CD8-positive, alpha-beta memory T cell (primary cell): ENCODE data around the gene HDAC1. TPM values are rescaled to one million over a fixed set of nuclear protein-coding genes. Genes with fewer than 3 reads are reported as not detected.
A peak's percentile ranks its signal among the peaks of the same experiment; 100 is the strongest.
"Not testable (repeated sequence)": the region's sequence is repeated elsewhere in the genome, so short reads cannot be mapped to it uniquely, and the experiment has no call there.

ENCODE experiments used
- CTCF ChIA-PET: fragments of 350-600 bp; sonication (Branson Sonifier 250); formaldehyde crosslinking; loops from one replicate; lab custom pipeline; 2021; ENCODE audit warnings: antibody characterized with exemption; lab: Charles Lee
- POLR2A ChIA-PET: fragments of 350-600 bp; sonication (Branson Sonifier 250); formaldehyde crosslinking; loops from one replicate; lab custom pipeline; 2021; ENCODE audit warnings: antibody characterized with exemption; lab: Charles Lee
- DNase-seq, 5 donors: peaks; one replicate each; pipeline versions ENCODE4 v3.0.0 to v3.0.0-alpha.2; 2020 to 2022; ENCODE audit warnings: mixed read lengths in 1 of 5
- H3K27ac ChIP-seq: one replicate; pipeline ENCODE4 v1.7.0; 2013; ENCODE audit warnings: low read depth, mild to moderate bottlenecking, low read length, moderate library complexity
- H3K27me3 ChIP-seq: 2 replicates; pipeline ENCODE4 v1.7.0; 2013; ENCODE audit warnings: low read length, mild to moderate bottlenecking; ENCODE audit not compliant: insufficient read depth, poor library complexity, severe bottlenecking
- H3K36me3 ChIP-seq: 2 replicates; pipeline ENCODE4 v1.7.0; 2013; ENCODE audit warnings: mild to moderate bottlenecking, low read length, moderate library complexity; ENCODE audit not compliant: insufficient read depth
- H3K4me1 ChIP-seq: 2 replicates; pipeline ENCODE4 v1.7.0; 2013; ENCODE audit warnings: mild to moderate bottlenecking, low read length, moderate library complexity; ENCODE audit not compliant: insufficient read depth
- H3K4me3 ChIP-seq: 2 replicates; pipeline ENCODE4 v1.7.0; 2013; ENCODE audit warnings: mild to moderate bottlenecking, low read length
- H3K9me3 ChIP-seq: 2 replicates; pipeline ENCODE4 v1.7.0; 2013; ENCODE audit warnings: mild to moderate bottlenecking, low read length
- H3K27ac Mint-ChIP-seq, 8 donors: one replicate each; pipeline ENCODE4 v1.8.0; 2020 to 2021; ENCODE audit warnings: mixed read lengths in 8 of 8, mild to moderate bottlenecking in 6 of 8, inconsistent platforms in 3 of 8, moderate library complexity in 3 of 8
- H3K27me3 Mint-ChIP-seq, 2 donors: one replicate each; pipeline ENCODE4 v1.8.0; 2020 to 2021; ENCODE audit warnings: mixed read lengths in 2 of 2, mild to moderate bottlenecking in 1 of 2, moderate library complexity in 1 of 2
- H3K36me3 Mint-ChIP-seq, 3 donors: one replicate each; pipeline ENCODE4 v1.8.0; 2020 to 2021; ENCODE audit warnings: mixed read lengths in 3 of 3, inconsistent platforms in 1 of 3, mild to moderate bottlenecking in 1 of 3
- H3K4me1 Mint-ChIP-seq, 3 donors: one replicate each; pipeline ENCODE4 v1.8.0; 2020 to 2021; ENCODE audit warnings: mixed read lengths in 3 of 3, inconsistent platforms in 1 of 3, mild to moderate bottlenecking in 1 of 3
- H3K4me3 Mint-ChIP-seq, 7 donors: one replicate each; pipeline ENCODE4 v1.8.0; 2020 to 2021; ENCODE audit warnings: mixed read lengths in 7 of 7, mild to moderate bottlenecking in 6 of 7, moderate library complexity in 4 of 7, inconsistent platforms in 2 of 7
- H3K9me3 Mint-ChIP-seq, 5 donors: one replicate each; pipeline ENCODE4 v1.8.0; 2020 to 2022; ENCODE audit warnings: mixed read lengths in 5 of 5, mild to moderate bottlenecking in 3 of 5, moderate library complexity in 2 of 5, inconsistent platforms in 1 of 5
- polyA plus RNA-seq: library from polyadenylated mRNA; unstranded; fragments of 300-500 nt; fragmentation: Illumina TruSeq; gene quantifications from one replicate; pipeline ENCODE4 v1.2.3, GENCODE V29; 2021
- total RNA-seq, 2 experiments: library from RNA; stranded (reverse); gene quantifications; one replicate each; pipeline ENCODE4 v1.2.3, GENCODE V29; 2021

HDAC1 gene
- total and polyA plus RNA-seq, 3 experiments from 2014 or later: 164 to 180 (median 172) TPM

DNA sequence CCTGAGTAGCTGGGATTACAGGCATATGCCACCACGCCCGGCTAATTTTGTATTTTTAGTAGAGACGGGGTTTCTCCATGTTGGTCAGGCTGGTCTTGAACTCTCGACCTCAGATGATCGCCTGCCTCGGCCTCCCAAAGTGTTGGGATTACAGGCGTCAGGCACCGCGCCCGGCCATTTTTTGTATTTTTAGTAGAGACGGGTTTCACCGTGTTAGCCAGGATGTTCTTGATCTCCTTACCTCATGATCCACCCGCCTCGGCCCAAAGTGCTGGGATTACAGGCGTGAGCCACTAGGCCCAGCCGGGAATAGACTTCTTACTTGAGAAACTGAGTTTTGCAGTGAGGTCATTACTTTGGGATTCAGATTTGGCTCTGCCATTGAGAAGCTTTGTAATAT is 6.3 kb downstream of the HDAC1 start:
- H3K27ac ChIP-seq, POLR2A ChIA-PET, H3K27me3 ChIP-seq, H3K36me3 ChIP-seq, H3K4me3 ChIP-seq, H3K9me3 Mint-ChIP-seq, H3K27me3 Mint-ChIP-seq, DNase-seq, H3K9me3 ChIP-seq: not testable (repeated sequence)
- H3K36me3 Mint-ChIP-seq: peaks cover 0 to 50% (median 10%) of the 10 kb centered on the region in 3 donors
- peak overlapping the region in 3 of 8 donors; percentile 33 to 50 (median 46) for H3K27ac Mint-ChIP-seq
- CTCF ChIA-PET: interaction anchor here (0.6 kb wide), 1 partner anchor 33 kb away, joined by 3 read pairs; no protein-coding TSS in a partner anchor
- peak overlapping the region in 1 of 7 donors; percentile 73 for H3K4me3 Mint-ChIP-seq
- H3K4me1 ChIP-seq: peaks cover 57% of the 10 kb centered on the region
- H3K4me1 Mint-ChIP-seq: peaks cover 52 to 71% (median 71%) of the 10 kb centered on the region in 3 donors

GRCh38 chr1:32299327-32299726 is 7.4 kb downstream of the HDAC1 start:
- no peak for DNase-seq
- Histone ChIP-seq H3K27me3 (no peaks in the 10 kb centered on the region), H3K9me3 (no peaks in the 10 kb centered on the region), H3K4me1 (peaks cover 46% of the 10 kb centered on the region), H3K36me3 (peaks cover 19% of the 10 kb centered on the region), H3K4me3 (no peak overlapping the region), H3K27ac (no peak overlapping the region)
- Mint-ChIP-seq H3K4me3 (no peak overlapping the region), H3K27me3 (no peaks in the 10 kb centered on the region), H3K36me3 (peaks cover 6 to 60% (median 15%) of the 10 kb centered on the region in 3 donors), H3K4me1 (peaks cover 55 to 71% (median 71%) of the 10 kb centered on the region in 3 donors), H3K27ac (peak overlapping the region in 3 of 8 donors; percentile 2 to 78 (median 57)), H3K9me3 (no peaks in the 10 kb centered on the region)
- POLR2A ChIA-PET: no interaction called here
- CTCF ChIA-PET: no interaction called here

GRCh38 chr1:32303358-32303757 is 11.5 kb downstream of the HDAC1 start:
- ChIA-PET CTCF (interaction anchor here (1.2 kb wide), 1 partner anchor 62 kb away, joined by 5 read pairs; no protein-coding TSS in a partner anchor), POLR2A (interaction anchor here (0.5 kb wide), 1 partner anchor 23 kb away, joined by 4 read pairs; no protein-coding TSS in a partner anchor)
- Histone ChIP-seq H3K9me3 (no peaks in the 10 kb centered on the region), H3K27ac (no peak overlapping the region), H3K4me3 (no peak overlapping the region), H3K36me3 (peaks cover 34% of the 10 kb centered on the region), H3K27me3 (no peaks in the 10 kb centered on the region), H3K4me1 (peaks cover 34% of the 10 kb centered on the region)
- Mint-ChIP-seq H3K9me3 (no peaks in the 10 kb centered on the region), H3K36me3 (peaks cover 6 to 66% (median 16%) of the 10 kb centered on the region in 3 donors), H3K4me1 (peaks cover 52 to 71% (median 70%) of the 10 kb centered on the region in 3 donors), H3K27me3 (no peaks in the 10 kb centered on the region), H3K4me3 (no peak overlapping the region), H3K27ac (peak overlapping the region in 2 of 8 donors; percentile 10 to 67)
- DNase-seq: no peak

DNA sequence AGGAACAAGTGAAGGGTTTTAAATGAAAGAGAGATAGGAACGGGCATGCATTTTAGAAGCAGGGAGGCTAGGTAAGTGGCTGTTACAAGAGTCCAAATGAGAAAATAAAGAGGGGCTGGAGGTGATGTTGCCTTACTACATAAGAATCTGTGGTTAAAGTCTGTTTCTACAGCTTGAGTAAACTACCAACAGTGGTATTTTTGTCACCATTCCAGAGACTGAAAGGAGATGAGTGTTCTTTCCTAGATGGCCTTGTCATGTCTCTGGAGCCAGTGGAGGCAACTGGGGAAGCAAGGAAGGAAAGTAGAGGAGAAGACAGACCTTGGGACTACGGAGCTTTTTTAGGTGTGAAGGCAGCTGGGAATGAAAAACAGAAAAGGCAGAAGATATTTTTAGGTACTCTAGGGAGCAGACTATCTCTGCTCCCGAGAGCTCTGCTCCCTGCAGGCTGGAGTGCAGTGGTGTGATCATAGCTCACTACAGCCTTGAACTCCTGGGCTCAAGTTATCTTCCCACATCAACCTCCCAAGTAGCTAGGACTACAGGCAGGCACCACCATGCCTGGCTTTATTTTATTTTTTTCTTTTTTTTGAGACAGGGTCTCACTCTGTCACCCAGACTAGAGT is 12.2 kb downstream of the HDAC1 start:
- peaks cover 54 to 75% (median 72%) of the 10 kb centered on the region in 3 donors for H3K4me1 Mint-ChIP-seq
- H3K4me3 ChIP-seq: no peak overlapping the region
- no peaks in the 10 kb centered on the region for H3K9me3 Mint-ChIP-seq
- ChIA-PET CTCF (interaction anchor here (0.8 to 1.2 kb wide), 2 partner anchors 29 to 63 kb away, joined by 3 to 5 read pairs; no protein-coding TSS in a partner anchor), POLR2A (interaction anchor here (0.5 kb wide), 1 partner anchor 24 kb away, joined by 4 read pairs; no protein-coding TSS in a partner anchor)
- no peaks in the 10 kb centered on the region for H3K27me3 Mint-ChIP-seq
- peaks cover 34% of the 10 kb centered on the region for H3K36me3 ChIP-seq
- H3K27ac ChIP-seq: no peak overlapping the region
- no peak for DNase-seq
- H3K27ac Mint-ChIP-seq: peak overlapping the region; percentile 3 to 78 (median 64)
- H3K27me3 ChIP-seq: no peaks in the 10 kb centered on the region
- H3K9me3 ChIP-seq: no peaks in the 10 kb centered on the region
- peaks cover 6 to 67% (median 16%) of the 10 kb centered on the region in 3 donors for H3K36me3 Mint-ChIP-seq
- H3K4me1 ChIP-seq: peaks cover 37% of the 10 kb centered on the region
- H3K4me3 Mint-ChIP-seq: no peak overlapping the region

DNA sequence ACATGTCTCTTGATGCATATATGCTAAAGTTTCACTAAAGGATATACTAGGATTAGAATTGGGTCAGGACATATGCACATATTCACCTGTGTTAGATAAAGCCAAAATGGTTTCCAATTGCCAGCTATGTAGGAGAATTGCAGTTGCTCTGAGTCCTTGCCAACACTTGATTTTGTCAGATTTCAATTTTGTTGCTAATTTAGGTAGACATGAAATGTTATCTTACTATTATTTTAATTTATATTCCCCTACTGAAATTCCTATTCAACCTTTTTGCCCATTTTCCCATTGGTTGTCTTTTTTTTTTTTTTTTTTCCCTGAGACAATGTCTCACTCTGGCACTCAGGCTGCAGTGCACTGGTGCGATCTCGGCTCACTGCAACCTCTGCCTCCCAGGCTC is 13.4 kb downstream of the HDAC1 start:
- POLR2A ChIA-PET: no interaction called here
- H3K27me3 Mint-ChIP-seq: no peaks in the 10 kb centered on the region
- no peaks in the 10 kb centered on the region for H3K9me3 ChIP-seq
- peaks cover 6 to 69% (median 19%) of the 10 kb centered on the region in 3 donors for H3K36me3 Mint-ChIP-seq
- CTCF ChIA-PET: interaction anchor here (0.7 to 1.4 kb wide), 2 partner anchors 9 to 68 kb away, joined by 3 to 4 read pairs; no protein-coding TSS in a partner anchor
- H3K27ac Mint-ChIP-seq: peak overlapping the region in 4 of 8 donors; percentile 17 to 85 (median 78)
- no peaks in the 10 kb centered on the region for H3K27me3 ChIP-seq
- no peak for DNase-seq
- peaks cover 38% of the 10 kb centered on the region for H3K4me1 ChIP-seq
- H3K36me3 ChIP-seq: peaks cover 34% of the 10 kb centered on the region
- H3K4me3 Mint-ChIP-seq: no peak overlapping the region
- no peak overlapping the region for H3K4me3 ChIP-seq
- no peaks in the 10 kb centered on the region for H3K9me3 Mint-ChIP-seq
- H3K4me1 Mint-ChIP-seq: peaks cover 53 to 75% (median 72%) of the 10 kb centered on the region in 3 donors
- H3K27ac ChIP-seq: no peak overlapping the region

GRCh38 chr1:32307324-32307723 is 15.4 kb downstream of the HDAC1 start:
- H3K27ac Mint-ChIP-seq: peak overlapping the region; percentile 1 to 83 (median 44)
- Histone ChIP-seq H3K27ac (no peak overlapping the region), H3K4me3 (no peak overlapping the region), H3K9me3 (no peaks in the 10 kb centered on the region), H3K4me1 (peaks cover 47% of the 10 kb centered on the region), H3K27me3 (no peaks in the 10 kb centered on the region), H3K36me3 (peaks cover 34% of the 10 kb centered on the region)
- no peaks in the 10 kb centered on the region for H3K27me3 Mint-ChIP-seq
- peaks cover 6 to 59% (median 16%) of the 10 kb centered on the region in 3 donors for H3K36me3 Mint-ChIP-seq
- ChIA-PET POLR2A (no interaction called here), CTCF (interaction anchor here (1.1 to 1.3 kb wide), 2 partner anchors 10 to 29 kb away, joined by 3 read pairs; partner anchors contain the start of gene MARCKSL1)
- DNase-seq: no peak
- H3K9me3 Mint-ChIP-seq: no peaks in the 10 kb centered on the region
- H3K4me1 Mint-ChIP-seq: peaks cover 56 to 77% (median 75%) of the 10 kb centered on the region in 3 donors
- no peak overlapping the region for H3K4me3 Mint-ChIP-seq

- H3K36me3 ChIP-seq: peaks cover 14% of the 10 kb centered on the region
- no peak overlapping the region for H3K4me3 ChIP-seq
- ChIA-PET CTCF (no interaction called here), POLR2A (interaction anchor here (1.1 kb wide), 1 partner anchor 16 kb away, joined by 4 read pairs; no protein-coding TSS in a partner anchor)
- Mint-ChIP-seq H3K4me3 (no peak overlapping the region), H3K4me1 (peaks cover 52 to 79% (median 76%) of the 10 kb centered on the region in 3 donors), H3K36me3 (peaks cover 0 to 46% (median 7%) of the 10 kb centered on the region in 3 donors), H3K27me3 (no peaks in the 10 kb centered on the region), H3K27ac (peak overlapping the region in 7 of 8 donors; percentile 57 to 86 (median 80)), H3K9me3 (no peaks in the 10 kb centered on the region)
- H3K4me1 ChIP-seq: peaks cover 47% of the 10 kb centered on the region
- no peak for DNase-seq
- H3K9me3 ChIP-seq: no peaks in the 10 kb centered on the region
- no peak overlapping the region for H3K27ac ChIP-seq
- no peaks in the 10 kb centered on the region for H3K27me3 ChIP-seq
Measured at GRCh38 chr1:32309960-32310359, 18.1 kb downstream of the HDAC1 start.
